Measurements from ENCODE around the gene ZC3H12A. TPM values are rescaled to one million over a fixed set of nuclear protein-coding genes. Genes with fewer than 3 reads are reported as not detected.
A peak's percentile ranks its signal among the peaks of the same experiment; 100 is the strongest.

The ZC3H12A gene
- total RNA-seq, 1 experiment from 2014 or later: 9.4 TPM

- DNase-seq (ENCODE audit: low read depth, low spot score): no peak
- Histone ChIP-seq H3K27ac (ENCODE audit: low read length) (peak overlapping the region; percentile 89), H3K9me3 (ENCODE audit: control insufficient read depth, insufficient read depth, low read depth, low read length) (no peaks in the 10 kb centered on the region), H3K36me3 (ENCODE audit: control insufficient read depth, insufficient read depth, low read length) (no peaks in the 10 kb centered on the region; the same call in 1 of the 2 replicates), H3K27me3 (ENCODE audit: control insufficient read depth, insufficient read depth, low read length) (no peaks in the 10 kb centered on the region), H3K4me1 (ENCODE audit: control insufficient read depth, insufficient read depth, low read length) (peaks cover 70% of the 10 kb centered on the region), H3K4me3 (ENCODE audit: low read depth in 2 of 2, low read length in 2 of 2) (peak overlapping the region; percentile 74 to 78)
- no peak for ATAC-seq
- ChIA-PET POLR2A (no interaction called here), CTCF (interaction anchor here (1.2 to 1.5 kb wide), 2 partner anchors 13 to 40 kb away, joined by 9 to 11 read pairs; partner anchors contain the start of gene MEAF6)
- BruUV-seq (replicated peaks): TSS peak; percentile 77
- in situ Hi-C loops (cut with HindIII; ENCODE audit: low pct_unique_long_range_greater_than_20kb, low sequenced_read_pairs) (no loop called here), intact Hi-C loops (cut with micrococcal nuclease; ENCODE audit: unreplicated experiment) (no loop called here)
- TF ChIP-seq POLR2AphosphoS5 (IDR thresholded peaks at IDR 0.05; ENCODE audit: low read depth, low read length) (no peak; the same call in 1 of the 2 replicates), SIN3A (IDR thresholded peaks at IDR 0.05; ENCODE audit: borderline replicate concordance, insufficient read depth, low read depth, low read length) (0 out of 2 replicates have a peak, but pooled peaks have one; percentile 3), TCF7L2 (IDR thresholded peaks at IDR 0.05; ENCODE audit: low read depth, low read length) (no peak), CTCF (IDR thresholded peaks at IDR 0.05) (no peak), REST (IDR thresholded peaks at IDR 0.05; ENCODE audit: insufficient read depth in 1 of 2, low read depth in 2 of 2, low read length in 1 of 2) (no peak)
These were observed 458 bp downstream of the ZC3H12A start for GRCh38 chr1:37474697-37475379.

- ATAC-seq: no peak
- in situ Hi-C loops (cut with HindIII; ENCODE audit: low pct_unique_long_range_greater_than_20kb, low sequenced_read_pairs): no loop called here
- peaks cover 2% of the 10 kb centered on the region; the same call in 1 of the 2 replicates for H3K36me3 ChIP-seq (ENCODE audit: control insufficient read depth, insufficient read depth, low read length)
These were observed 1.2 kb downstream of the ZC3H12A start for GRCh38 chr1:37475380-37476086.

More at GRCh38 chr1:37475380-37476086, 1.2 kb downstream of the ZC3H12A start:
- no peak for DNase-seq (ENCODE audit: low read depth, low spot score)
- TF ChIP-seq SIN3A (IDR thresholded peaks at IDR 0.05; ENCODE audit: borderline replicate concordance, insufficient read depth, low read depth, low read length) (0 out of 2 replicates have a peak, but pooled peaks have one; percentile 11), REST (IDR thresholded peaks at IDR 0.05; ENCODE audit: insufficient read depth in 1 of 2, low read depth in 2 of 2, low read length in 1 of 2) (no peak)
- POLR2A ChIA-PET: no interaction called here
- no peaks in the 10 kb centered on the region for H3K27me3 ChIP-seq (ENCODE audit: control insufficient read depth, insufficient read depth, low read length)
- intact Hi-C loops (cut with micrococcal nuclease; ENCODE audit: unreplicated experiment): no loop called here
- H3K9me3 ChIP-seq (ENCODE audit: control insufficient read depth, insufficient read depth, low read depth, low read length): no peaks in the 10 kb centered on the region
- no TSS peak for BruUV-seq (replicated peaks)
- peaks cover 72% of the 10 kb centered on the region for H3K4me1 ChIP-seq (ENCODE audit: control insufficient read depth, insufficient read depth, low read length)
- H3K4me3 ChIP-seq (ENCODE audit: low read depth in 2 of 2, low read length in 2 of 2): peak overlapping the region; percentile 74 to 78
- H3K27ac ChIP-seq (ENCODE audit: low read length): peak overlapping the region; percentile 89
- CTCF ChIA-PET: interaction anchor here (1.2 to 1.5 kb wide), 3 partner anchors 12 to 39 kb away, joined by 4 to 11 read pairs (median 9); partner anchors contain the start of gene MEAF6

All from Panc1 (cell line).